NCI-H524 (cell line): ENCODE results near the gene OSBPL2.

ENCODE experiments used
- DNase-seq, 2 experiments: peaks; one replicate each; lab custom pipeline; 2025; lab: John Stamatoyannopoulos, UW

OSBPL2 gene

DNA sequence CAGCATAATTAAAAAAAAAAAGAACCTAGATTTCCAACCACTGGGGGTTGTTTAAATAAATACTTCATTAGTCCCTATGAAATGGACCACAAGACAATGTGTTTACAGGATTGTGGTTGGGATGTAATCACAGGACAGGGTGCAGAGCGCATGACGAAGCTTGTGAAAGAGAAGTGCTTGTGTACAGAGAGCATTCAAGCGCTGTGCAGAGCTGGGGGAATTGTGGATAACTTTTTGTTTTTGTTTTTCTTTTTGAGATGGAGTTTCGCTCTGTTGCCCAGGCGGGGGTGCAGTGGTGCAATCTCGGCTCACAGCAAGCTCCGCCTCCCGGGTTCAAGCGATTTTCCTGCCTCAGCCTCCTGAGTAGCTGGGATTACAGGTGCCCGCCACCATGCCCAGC, 106.5 kb downstream of the OSBPL2 start:
- no peak for DNase-seq
